Effector memory CD4-positive, alpha-beta T cell (primary cell): Measurements from ENCODE around the gene NEU1.
"Not testable (repeated sequence)": the region's sequence is repeated elsewhere in the genome, so short reads cannot be mapped to it uniquely, and the experiment has no call there.

Source experiments
- DNase-seq, 3 donors: peaks; one replicate each; pipeline ENCODE4 v3.0.0-alpha.2; 2020
- H3K27ac ChIP-seq: 2 replicates; pipeline ENCODE4 v1.7.0; 2013; ENCODE audit warnings: mild to moderate bottlenecking, low read length, moderate library complexity; ENCODE audit not compliant: insufficient read depth, poor library complexity, severe bottlenecking
- H3K27me3 ChIP-seq: replicated peaks from 2 replicates; pipeline ENCODE4 v1.7.0; 2013; ENCODE audit warnings: mild to moderate bottlenecking, low read length; ENCODE audit not compliant: insufficient read depth, control insufficient read depth, poor library complexity, severe bottlenecking
- H3K36me3 ChIP-seq: 2 replicates; pipeline ENCODE4 v1.7.0; 2013; ENCODE audit warnings: mild to moderate bottlenecking, low read length, moderate library complexity; ENCODE audit not compliant: control insufficient read depth, insufficient read depth
- H3K4me1 ChIP-seq: 2 replicates; pipeline ENCODE4 v1.7.0; 2013; ENCODE audit warnings: low read length, mild to moderate bottlenecking; ENCODE audit not compliant: control insufficient read depth, insufficient read depth, poor library complexity, severe bottlenecking
- H3K4me3 ChIP-seq: 2 replicates; pipeline ENCODE4 v1.7.0; 2013; ENCODE audit warnings: low read length, low read depth, mild to moderate bottlenecking; ENCODE audit not compliant: insufficient read depth, poor library complexity, severe bottlenecking
- H3K9me3 ChIP-seq: 2 replicates; pipeline ENCODE4 v1.7.0; 2013; ENCODE audit warnings: mild to moderate bottlenecking, low read length, moderate library complexity; ENCODE audit not compliant: control insufficient read depth

The NEU1 gene

DNA sequence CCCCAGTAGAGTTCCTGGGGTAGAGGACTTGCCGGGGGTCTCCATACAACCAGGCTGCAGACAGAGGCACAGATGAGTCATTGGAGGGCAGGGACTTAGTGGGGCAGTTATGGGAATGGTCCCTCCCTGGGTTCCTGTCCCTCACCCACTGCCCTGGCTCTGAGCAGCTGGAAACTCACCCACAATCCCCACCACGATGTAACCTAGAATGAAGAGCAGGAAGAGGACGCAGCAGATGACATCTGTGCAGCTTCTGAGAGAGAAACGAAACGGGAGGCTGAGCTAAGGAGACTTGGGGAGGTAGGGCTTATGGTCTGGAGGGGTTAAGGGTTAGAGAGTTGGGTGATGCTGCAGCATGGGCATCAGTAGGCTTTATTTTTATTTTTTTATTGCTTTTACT, 13.3 kb upstream of the NEU1 start:
- no peaks in the 10 kb centered on the region for H3K4me1 ChIP-seq
- H3K36me3 ChIP-seq: peaks cover 14% of the 10 kb centered on the region
- H3K4me3 ChIP-seq: no peak overlapping the region
- no peak for DNase-seq
- H3K27me3 ChIP-seq: no peaks in the 10 kb centered on the region
- no peaks in the 10 kb centered on the region for H3K9me3 ChIP-seq
- no peak overlapping the region for H3K27ac ChIP-seq

DNA sequence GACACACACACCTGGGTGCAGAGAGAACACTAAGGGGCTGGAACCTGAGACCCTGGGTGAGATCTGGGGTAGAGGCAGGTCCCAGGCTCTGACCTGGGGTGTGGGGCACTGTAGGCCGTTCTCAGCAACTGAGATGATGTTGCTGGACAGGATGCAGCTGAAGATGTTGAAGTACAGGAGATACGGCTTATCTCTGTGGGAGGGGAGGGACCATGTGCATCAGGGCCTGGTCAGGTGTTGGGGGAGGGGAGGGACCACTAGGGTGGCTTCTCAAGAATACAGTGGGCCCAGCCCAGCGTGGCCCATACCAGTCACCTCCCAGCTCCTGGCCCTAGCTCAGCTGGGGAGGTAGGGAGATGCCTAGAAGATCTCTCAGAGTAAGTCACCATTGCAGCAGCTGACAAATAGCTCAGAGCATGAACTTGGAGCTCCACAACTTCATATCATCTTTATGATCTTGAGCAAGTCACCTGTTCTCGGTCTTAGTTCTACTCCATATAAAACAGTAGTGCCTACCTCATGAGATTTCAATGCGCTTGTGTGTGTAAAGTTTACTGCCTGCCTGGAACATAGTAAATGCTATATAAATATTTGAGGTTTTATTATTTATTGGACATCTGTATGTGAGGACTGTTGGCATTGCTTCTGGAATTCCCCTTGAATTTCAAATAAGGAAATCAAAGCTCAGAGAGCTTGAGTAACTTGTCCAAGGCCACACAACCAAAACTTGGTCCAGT, 12.4 kb upstream of the NEU1 start:
- DNase-seq: no peak
- H3K4me3 ChIP-seq: no peak overlapping the region
- no peaks in the 10 kb centered on the region for H3K4me1 ChIP-seq
- peaks cover 5% of the 10 kb centered on the region for H3K36me3 ChIP-seq
- H3K27ac ChIP-seq: no peak overlapping the region
- H3K9me3 ChIP-seq: no peaks in the 10 kb centered on the region
- H3K27me3 ChIP-seq: no peaks in the 10 kb centered on the region

DNA sequence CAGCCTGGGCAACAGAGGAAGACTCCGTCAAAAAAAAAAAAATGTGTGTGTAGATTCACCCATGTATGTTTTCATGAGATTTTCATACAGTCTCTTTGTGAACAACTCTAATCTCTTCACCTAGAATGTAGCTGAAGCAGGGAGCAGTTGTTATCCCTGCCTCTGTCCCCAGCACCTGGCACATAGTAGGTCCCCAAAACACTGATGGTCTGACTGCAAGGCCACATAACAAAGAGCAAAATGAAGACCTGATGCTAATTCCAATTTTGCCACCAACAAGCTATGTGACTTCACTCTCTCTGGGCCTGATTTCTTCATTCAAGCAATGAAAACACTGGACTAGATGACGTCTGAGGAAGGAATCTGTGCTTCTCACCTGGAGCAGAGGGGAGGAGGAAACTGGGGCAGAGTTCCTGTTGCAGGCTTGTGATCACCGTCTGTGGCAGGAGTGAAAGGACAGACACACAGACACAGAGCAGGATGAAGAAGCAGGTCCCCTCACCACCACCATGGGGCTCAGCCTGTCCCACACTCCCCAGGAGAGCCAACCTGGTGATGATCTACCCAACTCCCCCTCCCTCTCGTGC, 11.6 kb upstream of the NEU1 start:
- Histone ChIP-seq H3K4me3 (no peak overlapping the region), H3K27ac (no peak overlapping the region), H3K36me3 (no peaks in the 10 kb centered on the region), H3K9me3 (no peaks in the 10 kb centered on the region), H3K27me3 (no peaks in the 10 kb centered on the region), H3K4me1 (no peaks in the 10 kb centered on the region)
- no peak for DNase-seq

DNA sequence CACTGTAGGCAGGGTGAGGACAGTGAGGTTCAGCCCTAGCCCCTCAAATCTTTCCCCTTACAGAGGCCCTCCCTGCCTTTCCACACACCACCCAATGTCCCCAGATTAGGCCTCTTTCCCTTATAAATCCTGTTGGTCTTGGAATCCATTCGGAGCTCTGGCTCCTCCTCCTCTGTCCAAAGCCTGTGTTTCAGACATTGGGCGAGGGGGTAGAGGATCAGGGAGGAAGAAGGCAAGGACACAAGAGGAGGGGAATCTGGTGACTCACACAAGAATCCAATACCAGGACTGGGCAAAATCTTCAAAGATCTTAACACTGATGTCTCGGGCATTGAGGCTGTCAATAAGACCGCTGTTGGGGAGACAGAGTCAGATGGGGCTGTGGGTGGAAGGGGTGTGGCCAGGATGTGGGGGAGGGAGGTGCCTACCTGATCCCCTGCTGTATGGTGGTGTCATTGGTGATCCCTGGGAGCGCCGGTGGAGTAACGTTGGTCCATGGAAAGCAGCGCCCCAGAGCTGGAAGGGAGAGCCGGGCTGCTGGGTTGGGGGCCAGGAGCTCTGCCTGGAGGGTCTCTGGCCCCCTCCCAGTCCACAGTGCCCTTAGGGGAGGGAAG, 8.5 kb upstream of the NEU1 start:
- Histone ChIP-seq H3K4me3 (no peak overlapping the region), H3K36me3 (no peaks in the 10 kb centered on the region), H3K4me1 (no peaks in the 10 kb centered on the region), H3K9me3 (no peaks in the 10 kb centered on the region), H3K27ac (no peak overlapping the region), H3K27me3 (no peaks in the 10 kb centered on the region)
- no peak for DNase-seq

DNA sequence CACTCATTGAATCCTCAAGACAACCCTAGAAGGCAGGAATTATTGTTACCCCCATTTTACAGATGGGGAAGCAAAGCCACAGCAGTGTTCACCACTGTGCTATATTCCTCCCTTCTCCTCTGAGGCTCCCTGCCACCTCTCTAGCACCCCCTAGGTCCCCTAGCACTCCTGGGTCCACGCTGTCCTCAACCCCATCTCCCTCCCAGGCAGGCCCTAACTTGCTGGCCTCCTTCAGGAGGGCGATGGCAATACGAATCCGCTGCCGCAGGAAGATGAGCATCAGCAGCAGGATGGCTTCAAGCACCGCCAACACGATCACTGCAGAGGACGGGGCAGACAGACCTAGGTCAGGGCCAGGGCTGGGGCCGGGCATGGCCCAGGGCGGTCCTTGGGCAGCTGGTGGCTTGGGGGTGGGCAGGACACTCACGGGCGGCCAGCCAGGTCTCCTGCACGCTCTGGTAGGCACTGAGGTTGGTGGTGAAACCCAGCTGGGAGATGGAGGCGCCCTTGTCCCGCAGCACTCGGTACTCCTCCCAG, 7.8 kb upstream of the NEU1 start:
- Histone ChIP-seq H3K27me3 (no peaks in the 10 kb centered on the region), H3K4me3 (no peak overlapping the region), H3K4me1 (no peaks in the 10 kb centered on the region), H3K9me3 (no peaks in the 10 kb centered on the region), H3K36me3 (no peaks in the 10 kb centered on the region), H3K27ac (no peak overlapping the region)
- no peak for DNase-seq

DNA sequence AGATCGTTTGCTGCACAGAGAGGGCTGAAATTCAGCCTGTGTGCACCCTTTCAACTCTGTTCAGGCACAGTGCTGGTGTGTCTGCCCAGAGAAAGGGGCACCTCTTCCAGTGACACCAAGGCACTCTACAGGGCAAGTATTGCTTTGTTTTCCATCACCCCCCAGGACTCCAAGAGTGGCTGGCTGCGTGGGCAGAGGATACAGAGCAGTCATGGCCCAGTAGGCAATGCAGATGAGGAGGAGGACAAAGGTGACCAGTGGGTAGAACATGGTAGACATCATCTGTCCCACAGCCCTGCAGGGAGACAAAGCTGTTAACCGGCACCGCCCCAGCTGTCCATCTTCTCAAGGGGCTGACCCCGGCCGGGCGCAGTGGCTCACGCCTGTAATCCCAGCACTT, 6.7 kb upstream of the NEU1 start:
- Histone ChIP-seq H3K36me3 (no peaks in the 10 kb centered on the region), H3K4me3 (no peak overlapping the region), H3K27me3 (no peaks in the 10 kb centered on the region), H3K4me1 (peaks cover 2% of the 10 kb centered on the region), H3K27ac (no peak overlapping the region), H3K9me3 (no peaks in the 10 kb centered on the region)
- DNase-seq: no peak

DNA sequence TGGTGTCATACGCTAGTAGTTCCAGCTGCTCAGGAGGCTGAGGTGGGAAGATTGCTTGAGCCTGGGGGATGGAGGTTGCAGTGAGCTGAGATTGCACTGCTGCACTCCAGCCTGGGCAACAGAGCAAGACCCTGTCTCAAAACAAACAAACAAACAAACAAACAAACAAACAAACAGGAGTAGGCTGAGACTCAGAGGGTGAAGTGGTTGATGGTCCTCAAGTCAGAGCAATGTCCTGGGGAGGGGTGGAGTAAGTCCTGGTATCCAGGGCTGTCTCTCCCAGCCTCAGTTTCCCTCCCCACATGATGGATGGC, 6.0 kb upstream of the NEU1 start:
- not testable (repeated sequence) for H3K9me3 ChIP-seq, H3K27ac ChIP-seq, H3K27me3 ChIP-seq, H3K4me3 ChIP-seq, DNase-seq, H3K36me3 ChIP-seq, H3K4me1 ChIP-seq

DNA sequence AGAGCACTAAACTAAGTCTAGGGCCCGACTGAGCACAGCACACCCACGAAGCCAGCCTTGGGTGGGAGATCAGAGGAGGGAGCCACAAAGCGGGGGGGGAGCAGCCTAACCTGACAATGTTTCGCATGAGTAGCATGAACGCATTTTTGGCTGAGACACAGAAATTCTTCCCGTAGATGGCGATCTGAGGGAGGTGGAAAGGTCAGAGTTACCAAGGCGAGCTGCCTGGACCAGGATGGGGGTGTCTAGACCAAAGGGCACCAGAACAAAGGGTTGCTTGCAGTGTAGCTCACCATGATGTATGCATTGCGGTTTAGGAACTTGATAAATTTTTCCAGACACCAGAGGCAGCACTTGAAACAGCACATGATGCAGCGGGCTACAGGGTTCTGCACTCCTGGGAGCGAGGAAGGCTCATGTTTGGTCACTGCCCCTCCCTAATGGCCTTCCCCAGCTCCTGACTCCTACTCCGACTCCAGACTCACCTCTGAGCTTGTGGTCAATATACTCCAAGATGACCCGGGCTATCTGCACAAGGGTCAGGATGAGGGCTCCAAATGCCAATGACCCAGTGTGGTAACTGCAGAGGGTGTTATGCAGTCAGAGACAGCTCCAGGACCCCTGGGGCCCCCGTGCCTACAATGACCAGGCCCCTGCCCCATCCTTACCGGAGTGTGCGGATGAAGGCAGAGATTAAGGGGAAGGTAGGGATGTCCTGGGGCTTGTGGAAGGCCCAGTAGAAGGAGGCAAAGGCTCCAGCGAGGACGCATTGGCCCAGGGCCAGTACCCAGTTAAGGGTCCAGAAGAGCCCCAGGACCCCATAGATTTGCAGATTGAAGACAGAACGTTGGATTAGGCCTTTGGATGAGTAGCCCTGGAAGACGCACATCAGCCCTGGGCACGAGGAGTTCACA, 2.8 kb upstream of the NEU1 start:
- Histone ChIP-seq H3K4me3 (no peak overlapping the region), H3K4me1 (peaks cover 16% of the 10 kb centered on the region), H3K27ac (no peak overlapping the region), H3K36me3 (peaks cover 2% of the 10 kb centered on the region), H3K27me3 (no peaks in the 10 kb centered on the region), H3K9me3 (no peaks in the 10 kb centered on the region)
- no peak for DNase-seq

DNA sequence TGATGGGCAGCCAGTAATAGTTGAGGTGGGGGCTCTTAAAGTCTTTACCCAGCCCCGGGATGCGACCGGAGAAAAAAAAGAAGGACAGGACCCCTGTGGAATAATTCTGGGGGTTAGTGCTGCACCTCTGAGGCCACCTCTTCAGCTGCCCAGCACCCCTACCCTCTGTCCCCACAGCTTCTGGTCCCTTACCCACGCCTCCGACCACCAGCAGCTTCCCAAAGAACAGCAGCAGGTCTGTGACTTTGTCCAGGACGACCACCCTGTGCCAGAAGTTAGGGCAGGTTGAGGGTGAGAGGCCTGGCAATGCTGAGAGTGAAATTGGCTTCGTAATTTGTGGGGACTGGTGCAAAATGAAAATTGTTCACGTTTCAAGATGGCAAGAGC, 2.2 kb upstream of the NEU1 start:
- H3K27me3 ChIP-seq: no peaks in the 10 kb centered on the region
- H3K27ac ChIP-seq: no peak overlapping the region
- H3K9me3 ChIP-seq: no peaks in the 10 kb centered on the region
- peaks cover 9% of the 10 kb centered on the region for H3K36me3 ChIP-seq
- H3K4me1 ChIP-seq: peaks cover 16% of the 10 kb centered on the region
- no peak overlapping the region for H3K4me3 ChIP-seq
- DNase-seq: no peak
